Kidney capillary endothelial cell (primary cell): ENCODE data around the gene ASB6.
"Not testable (repeated sequence)": the region's sequence is repeated elsewhere in the genome, so short reads cannot be mapped to it uniquely, and the experiment has no call there.

ENCODE experiments used
- DNase-seq: peaks from one replicate; pipeline ENCODE4 v3.0.0-alpha.2; 2018; ENCODE audit warnings: low spot score

Gene ASB6

DNA sequence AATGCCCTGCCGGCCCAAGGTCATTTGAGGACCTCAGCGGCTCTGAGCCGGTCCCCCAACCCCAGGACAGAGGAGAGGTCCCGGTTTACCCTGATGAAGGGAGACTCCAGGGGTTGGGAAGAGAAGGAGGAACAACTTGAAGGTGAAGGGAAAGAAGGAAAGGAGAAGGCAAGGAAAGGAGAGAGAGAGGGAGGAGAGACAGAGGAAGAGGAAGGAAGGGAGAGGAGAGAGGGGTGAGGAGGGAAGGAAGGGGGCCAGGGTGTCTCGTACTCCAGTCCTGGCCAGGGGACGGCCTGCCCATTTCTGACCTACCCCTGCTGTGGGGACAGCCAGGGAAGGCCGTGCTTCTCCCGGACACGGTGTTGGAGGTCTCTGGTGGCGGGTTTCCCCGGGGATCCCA lies 25.4 kb upstream of the ASB6 start:
- no peak for DNase-seq

- DNase-seq: no peak
Observed at GRCh38 chr9:129666575-129666974, 24.6 kb upstream of the ASB6 start.

DNA sequence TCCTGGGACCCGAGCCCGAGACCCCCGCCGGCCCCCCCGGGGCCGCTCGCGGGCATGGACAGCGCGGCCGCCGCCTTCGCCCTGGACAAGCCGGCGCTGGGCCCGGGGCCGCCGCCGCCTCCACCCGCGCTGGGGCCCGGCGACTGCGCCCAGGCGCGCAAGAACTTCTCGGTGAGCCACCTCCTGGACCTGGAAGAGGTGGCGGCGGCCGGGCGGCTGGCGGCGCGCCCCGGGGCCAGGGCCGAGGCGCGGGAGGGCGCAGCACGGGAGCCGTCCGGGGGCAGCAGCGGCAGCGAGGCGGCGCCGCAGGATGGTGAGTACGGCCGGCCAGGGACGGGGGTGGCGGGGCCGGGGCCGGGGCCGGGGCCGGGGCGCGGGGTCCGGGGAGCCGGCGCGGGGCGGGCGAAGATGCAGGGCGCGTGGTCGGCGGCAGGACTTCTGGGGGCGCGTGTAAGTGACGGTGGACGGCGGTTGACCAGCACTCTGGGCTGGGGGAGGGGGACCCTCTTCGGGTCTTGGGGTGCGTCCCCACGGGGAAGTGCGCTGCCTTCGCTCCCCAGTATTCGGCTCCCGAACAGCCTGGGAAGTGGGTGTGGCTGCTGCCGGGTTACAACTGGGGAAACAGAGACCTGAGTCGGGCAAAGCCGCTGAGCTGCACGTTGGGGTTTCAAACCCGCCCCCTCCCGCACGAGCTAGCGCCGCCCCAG lies 24.0 kb upstream of the ASB6 start:
- DNase-seq: no peak

GRCh38 chr9:129665389-129665775 lies 23.4 kb upstream of the ASB6 start, which contains the start of gene PRRX2:
TSS of gene PRRX2 (plus strand) at chr9:129665647. CDS start at chr9:129665868, 221 bp downstream.
- no peak for DNase-seq

DNA sequence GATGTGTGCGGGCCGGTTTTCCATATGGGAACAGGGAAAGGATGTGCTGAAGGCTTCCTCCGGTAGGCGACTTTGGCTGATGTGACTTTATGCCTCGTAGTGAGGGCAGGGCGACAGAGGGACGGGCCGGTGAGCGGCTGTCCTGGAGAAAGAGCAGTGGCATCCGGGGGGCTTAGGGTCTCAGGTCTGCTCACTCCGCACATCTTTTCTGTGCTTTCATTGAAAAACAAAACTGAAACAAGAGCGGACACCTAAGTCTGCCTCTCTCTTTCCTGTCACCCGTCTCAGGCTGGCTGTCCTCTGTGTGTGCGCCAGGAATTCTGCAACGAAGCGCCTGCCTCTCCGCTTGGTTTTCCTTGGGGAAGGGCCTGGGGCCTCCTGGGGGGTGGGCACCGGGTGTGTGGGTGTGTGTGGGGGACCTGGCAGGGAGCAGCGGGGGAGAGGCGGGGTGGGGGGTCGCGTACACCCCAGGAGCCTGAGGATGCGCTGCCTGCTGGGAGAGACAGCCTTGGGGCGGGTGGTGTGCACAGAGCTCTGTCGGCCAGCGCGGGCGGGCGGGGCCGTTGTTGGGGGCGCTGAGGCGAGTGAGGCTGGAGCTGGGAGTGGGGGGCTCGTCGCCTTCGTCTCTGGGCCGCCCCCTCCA lies 22.9 kb upstream of the ASB6 start:
- DNase-seq: no peak

GRCh38 chr9:129662239-129662638 lies 20.3 kb upstream of the ASB6 start:
- DNase-seq: not testable (repeated sequence)

DNA sequence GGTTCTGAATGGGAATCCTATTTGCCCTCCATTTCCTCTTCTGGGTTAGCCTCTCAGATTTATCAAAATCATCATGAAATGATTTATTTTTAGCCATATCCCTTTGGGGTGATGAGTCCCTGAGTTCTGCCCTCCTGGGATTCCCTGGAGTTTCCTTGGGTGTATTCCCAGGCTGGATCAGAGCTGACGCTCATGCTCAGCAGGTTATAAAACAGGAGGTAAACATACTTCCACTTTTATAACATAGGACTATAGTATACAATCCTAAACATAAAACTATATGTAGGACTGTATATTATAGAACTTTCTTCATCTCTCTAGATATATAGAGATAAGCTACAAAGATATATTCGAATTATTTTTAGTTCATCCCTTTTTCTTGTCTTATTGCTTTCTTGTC lies 19.1 kb upstream of the ASB6 start:
- no peak for DNase-seq

- DNase-seq: no peak
Observed at GRCh38 chr9:129656795-129657390, 14.9 kb upstream of the ASB6 start.

- no peak for DNase-seq
Observed at GRCh38 chr9:129655696-129656095, 13.7 kb upstream of the ASB6 start.

DNA sequence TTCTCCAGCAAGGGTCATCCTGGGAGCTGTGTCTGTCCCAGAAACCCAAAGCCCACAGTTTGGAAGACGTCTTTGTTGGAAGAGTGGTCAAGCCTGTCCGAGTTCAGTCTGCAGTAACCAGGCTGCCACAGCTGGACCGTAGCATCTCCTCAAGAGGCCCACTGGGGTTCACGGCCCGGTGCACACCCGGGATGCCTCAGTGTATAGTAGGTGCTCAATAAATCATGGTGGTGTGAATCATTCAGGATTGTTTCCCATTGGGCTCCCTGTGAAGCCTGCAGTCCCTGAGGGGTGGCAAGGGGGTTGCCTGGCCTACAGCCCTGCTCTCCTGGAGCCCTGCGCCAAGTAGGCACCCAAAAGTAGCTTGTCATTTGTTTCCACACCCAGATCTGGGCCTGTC lies 13.2 kb upstream of the ASB6 start:
- no peak for DNase-seq

DNA sequence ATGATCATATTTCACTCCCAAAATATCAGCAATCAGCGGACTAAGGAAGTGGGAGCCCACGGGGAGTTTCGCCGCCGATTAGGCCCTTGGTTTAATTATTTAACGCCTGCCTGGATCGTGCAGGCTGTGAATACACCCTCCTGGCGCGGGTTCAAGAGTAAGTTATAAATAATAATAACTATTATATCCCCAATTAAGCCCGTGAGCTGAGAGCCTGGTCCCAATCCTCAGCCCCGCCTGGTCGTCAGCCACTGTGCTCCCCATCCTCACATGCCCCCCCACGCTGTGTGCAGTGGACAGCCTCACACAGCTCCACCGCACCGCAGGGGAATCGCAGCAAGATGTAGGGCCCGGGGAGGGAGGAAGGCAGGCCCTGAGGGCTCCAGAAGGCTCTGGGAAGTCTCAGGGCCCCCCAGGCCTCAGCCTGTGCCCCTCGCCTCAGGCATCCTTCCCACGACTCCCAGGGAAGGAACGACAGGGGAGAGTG lies 12.6 kb upstream of the ASB6 start:
- DNase-seq: no peak

DNA sequence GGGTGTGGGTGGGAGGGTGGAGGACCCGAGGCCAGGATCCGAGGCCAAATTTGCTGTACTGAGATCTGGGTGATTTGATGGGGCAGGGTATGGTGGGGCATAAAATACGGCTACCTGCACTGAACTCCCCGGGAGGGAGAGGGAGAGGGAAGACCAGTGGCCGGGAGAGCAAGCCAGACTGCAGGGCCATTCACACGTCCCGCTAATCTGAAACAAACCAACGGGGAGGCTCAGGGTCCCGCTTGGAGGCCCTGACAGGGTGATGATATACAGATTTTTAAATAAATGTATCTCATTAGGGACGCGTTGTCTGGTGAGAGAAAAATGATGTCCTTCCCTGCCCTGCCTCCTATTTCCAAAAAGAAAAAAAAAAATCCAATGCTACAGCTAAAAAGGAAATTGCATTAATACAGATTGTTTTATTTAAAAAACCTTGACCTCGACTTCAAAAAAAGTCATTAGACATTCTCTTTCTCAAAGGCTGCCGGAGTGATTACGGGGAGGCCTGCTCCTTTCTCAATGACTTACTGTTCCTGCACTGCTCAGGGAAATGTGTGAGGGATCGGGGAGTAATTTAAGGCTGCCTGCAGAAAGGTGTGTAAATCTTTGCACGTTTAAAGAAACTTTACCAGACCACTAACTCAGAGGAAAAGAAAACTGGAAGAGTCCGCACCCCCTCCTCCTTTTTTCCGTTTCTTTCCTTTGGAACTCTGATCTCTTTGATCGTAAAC lies 12.0 kb upstream of the ASB6 start:
- no peak for DNase-seq

GRCh38 chr9:129650680-129651235 lies 8.8 kb upstream of the ASB6 start:
- no peak for DNase-seq

DNA sequence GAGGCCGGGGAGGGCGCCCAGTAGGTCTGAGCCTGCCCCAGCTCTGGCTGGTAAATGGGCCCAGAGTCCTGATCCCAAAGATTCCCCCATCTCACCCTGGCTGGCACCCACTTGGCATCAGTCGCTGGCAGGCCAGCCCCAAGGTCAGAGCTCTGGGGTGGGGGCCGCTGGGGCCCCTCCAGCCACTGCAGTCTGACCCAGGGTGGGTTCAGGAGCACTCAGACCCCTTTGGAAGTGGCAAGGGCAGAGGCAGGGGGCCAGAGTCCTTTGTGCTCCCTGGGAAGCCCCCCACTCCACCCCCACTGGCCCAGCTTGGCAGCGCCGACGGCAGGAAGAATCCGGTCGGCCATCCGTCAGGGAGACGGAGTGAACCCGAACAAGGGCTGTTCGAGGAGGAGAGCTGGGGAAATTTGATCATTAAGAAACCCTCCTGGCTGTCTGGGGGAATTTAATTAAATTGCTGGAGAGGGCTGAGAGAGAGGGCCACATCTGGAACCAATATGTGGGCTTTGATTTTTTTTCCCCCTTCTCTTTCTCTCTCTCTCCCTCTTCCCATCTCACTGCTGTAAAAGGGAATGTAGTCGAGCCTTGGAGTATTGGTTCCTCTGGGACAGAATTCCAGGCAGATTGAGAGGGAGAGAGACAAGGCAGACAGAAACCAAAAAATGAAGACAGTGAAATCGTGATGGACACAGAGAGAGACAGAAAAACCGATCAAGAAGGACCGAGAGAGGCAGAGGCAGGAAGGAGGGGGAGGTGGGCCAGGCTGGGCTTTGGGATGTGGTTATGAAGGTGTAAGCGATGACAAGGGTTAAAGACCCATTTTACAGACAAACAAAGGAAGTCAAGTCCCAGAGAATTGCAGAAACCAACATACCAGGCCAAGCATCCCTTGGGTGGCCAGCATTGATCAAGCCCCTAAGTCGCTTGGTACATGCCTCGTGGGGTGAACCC lies 8.1 kb upstream of the ASB6 start:
- DNase-seq: no peak

DNA sequence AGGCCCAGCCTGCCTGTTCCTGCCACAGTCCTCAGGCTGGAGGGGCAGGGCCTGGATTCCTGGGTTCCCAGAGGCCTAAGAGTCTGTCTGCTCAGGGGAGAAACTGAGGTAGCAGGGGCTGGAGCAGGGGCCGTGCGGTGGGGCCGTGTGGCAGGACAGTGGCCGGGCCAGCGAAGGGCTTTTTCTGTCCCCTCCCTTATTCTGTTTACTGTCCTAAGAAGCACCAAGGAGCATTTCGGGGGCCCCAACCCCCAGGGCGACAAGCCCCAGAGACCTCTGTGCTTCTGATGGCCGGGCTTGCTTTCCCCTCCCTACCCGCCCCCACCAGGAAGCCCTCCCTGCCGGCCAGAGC lies 6.8 kb upstream of the ASB6 start:
- no peak for DNase-seq

DNA sequence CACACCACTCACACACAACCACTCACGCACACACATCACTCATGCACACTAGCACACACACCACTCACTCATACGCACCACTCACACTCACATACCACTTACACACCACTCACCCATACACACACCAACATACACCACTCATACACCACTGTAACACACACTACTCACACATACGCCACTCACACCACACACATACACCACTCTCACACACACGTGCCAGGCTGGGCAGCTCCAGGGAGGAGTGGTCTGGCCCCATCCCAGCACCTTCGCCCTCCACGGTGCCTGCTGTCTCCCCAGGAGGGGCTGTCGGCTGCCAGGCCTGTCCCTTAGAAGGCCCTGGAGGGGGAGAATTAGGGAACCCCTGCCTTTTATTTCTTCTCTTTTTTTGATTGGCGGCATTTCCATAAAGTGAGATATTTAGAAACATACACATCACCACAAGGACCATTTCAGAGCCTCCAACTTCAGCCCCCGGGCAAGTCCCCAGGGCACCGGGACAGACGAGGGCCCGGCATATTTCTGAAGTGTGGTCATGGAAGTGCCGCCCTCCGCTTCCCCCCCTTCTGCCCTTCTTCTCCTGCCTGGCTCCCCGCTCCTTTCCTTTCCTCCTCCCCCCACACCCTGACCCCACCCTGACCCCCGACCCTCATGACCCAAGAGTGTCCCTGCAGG lies 6.3 kb upstream of the ASB6 start:
- no peak for DNase-seq

GRCh38 chr9:129647635-129648034 lies 5.7 kb upstream of the ASB6 start:
- no peak for DNase-seq

DNA sequence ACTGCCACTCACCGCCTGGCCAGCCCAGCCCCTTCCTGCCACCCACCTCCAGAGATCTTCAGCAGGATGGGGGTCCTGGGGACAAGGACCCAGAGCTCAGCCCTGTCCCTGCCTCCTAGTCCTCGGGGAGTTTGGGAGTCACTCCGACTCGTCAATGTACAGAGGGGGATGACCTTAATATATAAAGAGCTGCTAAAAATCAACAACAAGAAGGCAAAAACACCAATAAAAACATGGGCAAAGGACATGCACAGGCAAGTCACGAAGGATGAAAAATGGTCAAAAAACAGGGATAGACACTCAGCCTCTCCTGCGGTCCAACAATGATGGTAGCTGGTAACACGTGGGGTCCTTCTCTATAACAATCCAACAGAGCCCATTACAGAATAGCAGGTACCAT lies 4.7 kb upstream of the ASB6 start:
- DNase-seq: no peak

DNA sequence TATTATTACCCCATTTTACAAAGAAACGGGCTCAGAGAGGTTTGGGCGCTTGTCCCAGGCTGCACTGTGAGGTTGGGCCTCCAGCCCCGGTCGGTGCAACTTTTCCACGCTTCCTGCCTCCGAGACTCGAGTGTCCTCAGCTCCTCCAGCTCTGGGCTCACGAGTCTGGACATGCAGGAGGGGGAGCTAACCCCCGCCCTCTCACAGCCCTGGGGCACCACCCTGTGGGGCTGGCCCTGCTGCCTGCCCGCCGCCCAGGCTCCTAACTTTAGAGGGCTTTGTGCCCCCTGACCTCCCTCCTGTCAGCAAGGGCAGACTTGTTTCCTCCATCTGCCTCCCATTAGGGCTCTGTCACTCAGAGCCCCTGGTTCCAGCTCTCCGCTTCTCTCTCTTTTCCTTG lies 4.3 kb upstream of the ASB6 start:
- DNase-seq: no peak

GRCh38 chr9:129644902-129645301 lies 3.0 kb upstream of the ASB6 start:
- DNase-seq: no peak

- no peak for DNase-seq
Observed at GRCh38 chr9:129644365-129644764, 2.4 kb upstream of the ASB6 start.
